ENCODE data around the gene ZSWIM7.

The ZSWIM7 gene

GRCh38 chr17:15928286-15928785 lies 71.2 kb downstream of the ZSWIM7 start:
- DNase-seq, result no peak

Measured in OCI-M1 (cell line).